Measurements from ENCODE around the gene LRRC42.
"Not testable (repeated sequence)": the region's sequence is repeated elsewhere in the genome, so short reads cannot be mapped to it uniquely, and the experiment has no call there.

- TF ChIP-seq ZNF560 (tag by site-specific recombination; IDR thresholded peaks at IDR 0.05; ENCODE audit: borderline replicate concordance); ATF2 (tag by site-specific recombination; IDR thresholded peaks at IDR 0.05; ENCODE audit: low read depth); CTCF (tag by site-specific recombination; IDR thresholded peaks at IDR 0.05); HOXC10 (CRISPR knock-in tag; IDR thresholded peaks at IDR 0.05); ZNF362 (tag by site-specific recombination; IDR thresholded peaks at IDR 0.05); SP2 (tag by site-specific recombination; IDR thresholded peaks at IDR 0.05); YY1 (tag by site-specific recombination; IDR thresholded peaks at IDR 0.05); ZEB2 (tag by site-specific recombination; IDR thresholded peaks at IDR 0.05); ZBTB1 (tag by site-specific recombination; IDR thresholded peaks at IDR 0.05); ZFP37 (tag by site-specific recombination; IDR thresholded peaks at IDR 0.05); ZNF202 (tag by site-specific recombination; IDR thresholded peaks at IDR 0.05; ENCODE audit: borderline replicate concordance); KLF16 (tag by site-specific recombination; IDR thresholded peaks at IDR 0.05): not testable (repeated sequence)
These were observed 23.2 kb downstream of the LRRC42 start for GRCh38 chr1:53969323-53969722.
